Measurements from ENCODE around the gene ARNT2. TPM values are rescaled to one million over a fixed set of nuclear protein-coding genes. Genes with fewer than 3 reads are reported as not detected.
A peak's percentile ranks its signal among the peaks of the same experiment; 100 is the strongest.

The ARNT2 gene
- polyA plus RNA-seq, 1 of the 3 experiments (the other 2 are of a cell fraction), result 17.0 TPM

- TF ChIP-seq FOSL2 (IDR thresholded peaks at IDR 0.05; ENCODE audit: borderline replicate concordance, low read depth) (no peak), RFX5 (IDR thresholded peaks at IDR 0.05; ENCODE audit: low read length) (no peak)
Observed at GRCh38 chr15:80565988-80566387, 161.8 kb downstream of the ARNT2 start (continued).

DNA sequence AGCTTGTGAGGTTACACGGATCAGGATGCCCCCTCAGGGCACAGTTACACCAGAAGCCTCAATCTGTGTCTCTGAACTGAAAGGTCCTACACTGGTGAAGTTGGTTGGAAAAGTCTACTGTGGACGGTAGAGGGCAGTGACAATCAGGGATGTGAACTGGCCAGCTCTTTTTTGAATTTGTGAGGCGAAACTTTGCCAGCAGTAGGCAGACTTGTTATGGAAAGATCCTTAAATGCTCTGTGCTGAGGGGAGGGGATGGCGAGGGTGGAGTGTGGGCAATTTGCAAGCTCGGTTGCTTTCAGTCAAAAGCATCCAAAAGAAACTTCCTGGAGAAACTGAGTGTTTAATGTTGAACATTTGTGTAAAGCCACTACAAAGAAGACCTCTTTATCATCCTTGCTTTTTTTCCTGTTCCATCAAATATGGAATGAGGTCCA is 163.6 kb downstream of the ARNT2 start:
- H3K79me2 ChIP-seq (ENCODE audit: insufficient read depth), result no peaks in the 10 kb centered on the region
- peaks cover 0 to 16% of the 10 kb centered on the region in 2 experiments for H3K36me3 ChIP-seq (replicated peaks in 1 of 2; ENCODE audit: control insufficient read depth in 1 of 2, insufficient read depth in 2 of 2, low read length in 1 of 2)
- CTCF ChIA-PET, result interaction anchor here (0.6 to 7.5 kb wide), 91 partner anchors 9 to 1497 kb away, joined by 3 to 253 read pairs (median 4); partner anchors contain the start of genes ABHD17C and CEMIP
- no peak overlapping the region for H3K4me2 ChIP-seq
- POLR2A ChIA-PET, result interaction anchor here (0.8 kb wide), 1 partner anchor 209 kb away, joined by 3 read pairs; no protein-coding TSS in a partner anchor
- 0 out of 4 replicates have a peak overlapping the region, but pooled peaks of 1 of the 2 experiments have one; percentile 7 for H3K27ac ChIP-seq (ENCODE audit: low read depth in 2 of 2, low read length in 1 of 2)
- no peak overlapping the region for H3K9ac ChIP-seq
- H3K27me3 ChIP-seq (ENCODE audit: insufficient read depth), result no peaks in the 10 kb centered on the region
- no peak overlapping the region; a peak in 1 of 4 replicates for H3K4me3 ChIP-seq (ENCODE audit: low read depth in 2 of 2, low read length in 1 of 2)
- no peaks in the 10 kb centered on the region for H4K20me1 ChIP-seq (ENCODE audit: insufficient read depth)
- 9% methylated on average over 5 of the region's 5 CpGs for WGBS (ENCODE audit: low lambda C conversion rate)
- TF ChIP-seq CHD2 (IDR thresholded peaks at IDR 0.05; ENCODE audit: low read length, partially characterized antibody), result peak; percentile 28
- peak; percentile 98 for TF ChIP-seq SMC3 (IDR thresholded peaks at IDR 0.05; ENCODE audit: low read depth, low read length)
- peak; percentile 97 for TF ChIP-seq RAD21 (IDR thresholded peaks at IDR 0.05; ENCODE audit: low read length)
- TF ChIP-seq NRF1 (IDR thresholded peaks at IDR 0.05; ENCODE audit: low read depth, low read length), result no peak
- TF ChIP-seq, protein P1, sequence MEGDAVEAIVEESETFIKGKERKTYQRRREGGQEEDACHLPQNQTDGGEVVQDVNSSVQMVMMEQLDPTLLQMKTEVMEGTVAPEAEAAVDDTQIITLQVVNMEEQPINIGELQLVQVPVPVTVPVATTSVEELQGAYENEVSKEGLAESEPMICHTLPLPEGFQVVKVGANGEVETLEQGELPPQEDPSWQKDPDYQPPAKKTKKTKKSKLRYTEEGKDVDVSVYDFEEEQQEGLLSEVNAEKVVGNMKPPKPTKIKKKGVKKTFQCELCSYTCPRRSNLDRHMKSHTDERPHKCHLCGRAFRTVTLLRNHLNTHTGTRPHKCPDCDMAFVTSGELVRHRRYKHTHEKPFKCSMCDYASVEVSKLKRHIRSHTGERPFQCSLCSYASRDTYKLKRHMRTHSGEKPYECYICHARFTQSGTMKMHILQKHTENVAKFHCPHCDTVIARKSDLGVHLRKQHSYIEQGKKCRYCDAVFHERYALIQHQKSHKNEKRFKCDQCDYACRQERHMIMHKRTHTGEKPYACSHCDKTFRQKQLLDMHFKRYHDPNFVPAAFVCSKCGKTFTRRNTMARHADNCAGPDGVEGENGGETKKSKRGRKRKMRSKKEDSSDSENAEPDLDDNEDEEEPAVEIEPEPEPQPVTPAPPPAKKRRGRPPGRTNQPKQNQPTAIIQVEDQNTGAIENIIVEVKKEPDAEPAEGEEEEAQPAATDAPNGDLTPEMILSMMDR (IDR thresholded peaks at IDR 0.05), result peak; percentile 87
- TF ChIP-seq, protein P2, sequence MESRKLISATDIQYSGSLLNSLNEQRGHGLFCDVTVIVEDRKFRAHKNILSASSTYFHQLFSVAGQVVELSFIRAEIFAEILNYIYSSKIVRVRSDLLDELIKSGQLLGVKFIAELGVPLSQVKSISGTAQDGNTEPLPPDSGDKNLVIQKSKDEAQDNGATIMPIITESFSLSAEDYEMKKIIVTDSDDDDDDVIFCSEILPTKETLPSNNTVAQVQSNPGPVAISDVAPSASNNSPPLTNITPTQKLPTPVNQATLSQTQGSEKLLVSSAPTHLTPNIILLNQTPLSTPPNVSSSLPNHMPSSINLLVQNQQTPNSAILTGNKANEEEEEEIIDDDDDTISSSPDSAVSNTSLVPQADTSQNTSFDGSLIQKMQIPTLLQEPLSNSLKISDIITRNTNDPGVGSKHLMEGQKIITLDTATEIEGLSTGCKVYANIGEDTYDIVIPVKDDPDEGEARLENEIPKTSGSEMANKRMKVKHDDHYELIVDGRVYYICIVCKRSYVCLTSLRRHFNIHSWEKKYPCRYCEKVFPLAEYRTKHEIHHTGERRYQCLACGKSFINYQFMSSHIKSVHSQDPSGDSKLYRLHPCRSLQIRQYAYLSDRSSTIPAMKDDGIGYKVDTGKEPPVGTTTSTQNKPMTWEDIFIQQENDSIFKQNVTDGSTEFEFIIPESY (IDR thresholded peaks at IDR 0.05; ENCODE audit: borderline replicate concordance, low read depth), result no peak
- 0 out of 2 replicates have a peak, but pooled peaks have one; percentile 24 for TF ChIP-seq MAX (IDR thresholded peaks at IDR 0.05; ENCODE audit: low read depth)
- H2AFZ ChIP-seq (ENCODE audit: low read depth), result no peak overlapping the region
- H3K9me2 ChIP-seq, result no peaks in the 10 kb centered on the region
- no peaks in the 10 kb centered on the region for H3K9me3 ChIP-seq
- H3F3A ChIP-seq (replicated peaks; ENCODE audit: insufficient read depth), result no peaks in the 10 kb centered on the region
- H3K4me1 ChIP-seq (ENCODE audit: control insufficient read depth in 1 of 2, insufficient read depth in 2 of 2, low read depth in 1 of 2, low read length in 1 of 2), result peaks cover 0 to 4% of the 10 kb centered on the region in 2 experiments; a peak in 1 of 4 replicates
- peak; percentile 80 for DNase-seq

DNA sequence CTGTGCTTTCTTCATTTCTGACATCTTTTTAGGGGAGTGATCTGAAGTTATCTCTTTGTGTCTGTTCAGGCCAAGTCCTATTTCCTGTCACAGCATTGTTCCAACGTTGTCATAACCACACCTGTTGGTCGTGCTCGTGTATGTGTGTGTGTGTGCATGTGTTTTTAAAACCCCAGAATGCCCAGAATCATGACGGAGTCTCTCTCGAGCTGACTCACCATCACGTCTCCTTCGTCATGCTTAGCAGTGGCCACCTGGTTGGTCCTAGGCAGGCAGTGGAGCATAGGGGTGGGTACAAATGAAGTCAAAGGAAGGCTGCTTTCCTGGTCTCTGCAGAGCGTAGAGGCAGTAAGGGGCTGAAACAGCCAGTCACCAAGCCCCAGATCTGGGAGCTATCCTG is 164.1 kb downstream of the ARNT2 start:
- Histone ChIP-seq H3K9me2 (no peaks in the 10 kb centered on the region), H3K27ac (ENCODE audit: low read depth in 2 of 2, low read length in 1 of 2) (no peak overlapping the region), H3K4me1 (ENCODE audit: control insufficient read depth in 1 of 2, insufficient read depth in 2 of 2, low read depth in 1 of 2, low read length in 1 of 2) (peaks cover 0 to 4% of the 10 kb centered on the region in 2 experiments; a peak in 1 of 4 replicates), H3K36me3 (replicated peaks in 1 of 2; ENCODE audit: control insufficient read depth in 1 of 2, insufficient read depth in 2 of 2, low read length in 1 of 2) (peaks cover 0 to 16% of the 10 kb centered on the region in 2 experiments), H3K4me3 (ENCODE audit: low read depth in 2 of 2, low read length in 1 of 2) (no peak overlapping the region), H4K20me1 (ENCODE audit: insufficient read depth) (no peaks in the 10 kb centered on the region), H3K9me3 (no peaks in the 10 kb centered on the region), H3K27me3 (ENCODE audit: insufficient read depth) (no peaks in the 10 kb centered on the region), H3F3A (replicated peaks; ENCODE audit: insufficient read depth) (no peaks in the 10 kb centered on the region), H3K4me2 (no peak overlapping the region), H3K9ac (no peak overlapping the region), H3K79me2 (ENCODE audit: insufficient read depth) (no peaks in the 10 kb centered on the region), H2AFZ (ENCODE audit: low read depth) (no peak overlapping the region)
- WGBS (ENCODE audit: low lambda C conversion rate), result 91% methylated on average over 8 of the region's 8 CpGs
- CTCF ChIA-PET, result interaction anchor here (0.6 to 7.5 kb wide), 75 partner anchors 9 to 1497 kb away, joined by 3 to 253 read pairs (median 5); partner anchors contain the start of genes ABHD17C and CEMIP
- POLR2A ChIA-PET, result interaction anchor here (1.6 kb wide), 1 partner anchor 208 kb away, joined by 4 read pairs; no protein-coding TSS in a partner anchor
- no peak for DNase-seq
- TF ChIP-seq RCOR1 (IDR thresholded peaks at IDR 0.05; ENCODE audit: low read length), result no peak
- TF ChIP-seq USF1 (IDR thresholded peaks at IDR 0.05; ENCODE audit: borderline replicate concordance, low read depth), result no peak
- no peak for TF ChIP-seq NRF1 (IDR thresholded peaks at IDR 0.05; ENCODE audit: low read depth, low read length)
- TF ChIP-seq, protein P2 (IDR thresholded peaks at IDR 0.05; ENCODE audit: borderline replicate concordance, low read depth), result no peak
- TF ChIP-seq JUND (IDR thresholded peaks at IDR 0.05), result no peak
- no peak for TF ChIP-seq MXI1 (IDR thresholded peaks at IDR 0.05; ENCODE audit: low read depth, low read length)
- TF ChIP-seq FOXJ3 (CRISPR knock-in tag; IDR thresholded peaks at IDR 0.05), result no peak
- no peak for TF ChIP-seq TEAD4 (IDR thresholded peaks at IDR 0.05; ENCODE audit: borderline replicate concordance, insufficient read depth)
- no peak for TF ChIP-seq RAD21 (IDR thresholded peaks at IDR 0.05; ENCODE audit: low read length)
- TF ChIP-seq, protein P3, sequence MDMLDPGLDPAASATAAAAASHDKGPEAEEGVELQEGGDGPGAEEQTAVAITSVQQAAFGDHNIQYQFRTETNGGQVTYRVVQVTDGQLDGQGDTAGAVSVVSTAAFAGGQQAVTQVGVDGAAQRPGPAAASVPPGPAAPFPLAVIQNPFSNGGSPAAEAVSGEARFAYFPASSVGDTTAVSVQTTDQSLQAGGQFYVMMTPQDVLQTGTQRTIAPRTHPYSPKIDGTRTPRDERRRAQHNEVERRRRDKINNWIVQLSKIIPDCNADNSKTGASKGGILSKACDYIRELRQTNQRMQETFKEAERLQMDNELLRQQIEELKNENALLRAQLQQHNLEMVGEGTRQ (IDR thresholded peaks at IDR 0.05; ENCODE audit: borderline replicate concordance, low read depth, low read length), result no peak
